Peyer's patch (tissue), 4 donors: ENCODE data around the gene ELF1. TPM values are rescaled to one million over a fixed set of nuclear protein-coding genes. Genes with fewer than 3 reads are reported as not detected.
A peak's percentile ranks its signal among the peaks of the same experiment; 100 is the strongest.

Experiments
- DNase-seq, 3 donors: peaks; one replicate each; pipeline ENCODE4 v3.0.0-alpha.2; 2017 to 2019
- H3K27ac ChIP-seq, 4 donors: fragments of 200-600 bp; sonication (generic); one replicate each; pipeline ENCODE4 v1.5.1; 2016 to 2019
- H3K27me3 ChIP-seq, 2 donors: fragments of 200-600 bp; sonication (generic); one replicate each; pipeline ENCODE4 v1.5.1; 2019
- H3K36me3 ChIP-seq, 3 donors: fragments of 200-600 bp; sonication (generic); one replicate each; pipeline ENCODE4 v1.5.1; 2016 to 2019
- H3K4me1 ChIP-seq, 4 donors: fragments of 200-600 bp; sonication (generic); one replicate each; pipeline ENCODE4 v1.5.1; 2016 to 2019
- H3K4me3 ChIP-seq, 4 donors: fragments of 200-600 bp; sonication (generic); 1 replicate in 3 of 4; 2 replicates in 1 of 4; pipeline ENCODE4 v1.5.1; 2016 to 2019; ENCODE audit warnings: mild to moderate bottlenecking in 1 of 4
- H3K9me3 ChIP-seq, 4 donors: fragments of 200-600 bp; sonication (generic); one replicate each; pipeline ENCODE4 v1.5.1; 2016 to 2019; ENCODE audit warnings: mild to moderate bottlenecking in 1 of 4
- POLR2A ChIP-seq, 2 donors: fragments of 450-650 bp; IDR thresholded peaks; one replicate each; pipeline ENCODE4 v1.5.1; 2017; ENCODE audit warnings: antibody characterized with exemption in 2 of 2, mild to moderate bottlenecking in 2 of 2, moderate library complexity in 2 of 2
- total RNA-seq, 4 donors: library from RNA; depleted of rRNA; stranded (reverse); fragments of >200 nt; gene quantifications; one replicate each; pipeline ENCODE4 v1.1.0, GENCODE V29; 2016
- TF ChIP-seq, protein P1 (sequence below), 6 experiments: fragments of 450-650 bp in 4 of 6; fragments of 200-600 bp in 2 of 6; sonication (generic) in 1 of 6; IDR thresholded peaks; one replicate each; pipeline ENCODE4 v1.5.1; 2017 to 2019; ENCODE audit warnings: antibody characterized with exemption in 6 of 6, mild to moderate bottlenecking in 3 of 6, moderate library complexity in 1 of 6

Gene ELF1
- total RNA-seq, 4 donors from 2014 or later = 77.7 to 145 (median 106) TPM

GRCh38 chr13:41034881-41035280, 15.8 kb upstream of the ELF1 start:
- Histone ChIP-seq H3K9me3 (no peaks in the 10 kb centered on the region), H3K4me1 (peaks cover 0 to 7% (median 0%) of the 10 kb centered on the region in 4 donors), H3K27me3 (no peaks in the 10 kb centered on the region), H3K36me3 (no peaks in the 10 kb centered on the region), H3K27ac (no peak overlapping the region), H3K4me3 (no peak overlapping the region)
- no peak for DNase-seq
- TF ChIP-seq POLR2A (IDR thresholded peaks at IDR 0.05) = no peak
- TF ChIP-seq, protein P1, sequence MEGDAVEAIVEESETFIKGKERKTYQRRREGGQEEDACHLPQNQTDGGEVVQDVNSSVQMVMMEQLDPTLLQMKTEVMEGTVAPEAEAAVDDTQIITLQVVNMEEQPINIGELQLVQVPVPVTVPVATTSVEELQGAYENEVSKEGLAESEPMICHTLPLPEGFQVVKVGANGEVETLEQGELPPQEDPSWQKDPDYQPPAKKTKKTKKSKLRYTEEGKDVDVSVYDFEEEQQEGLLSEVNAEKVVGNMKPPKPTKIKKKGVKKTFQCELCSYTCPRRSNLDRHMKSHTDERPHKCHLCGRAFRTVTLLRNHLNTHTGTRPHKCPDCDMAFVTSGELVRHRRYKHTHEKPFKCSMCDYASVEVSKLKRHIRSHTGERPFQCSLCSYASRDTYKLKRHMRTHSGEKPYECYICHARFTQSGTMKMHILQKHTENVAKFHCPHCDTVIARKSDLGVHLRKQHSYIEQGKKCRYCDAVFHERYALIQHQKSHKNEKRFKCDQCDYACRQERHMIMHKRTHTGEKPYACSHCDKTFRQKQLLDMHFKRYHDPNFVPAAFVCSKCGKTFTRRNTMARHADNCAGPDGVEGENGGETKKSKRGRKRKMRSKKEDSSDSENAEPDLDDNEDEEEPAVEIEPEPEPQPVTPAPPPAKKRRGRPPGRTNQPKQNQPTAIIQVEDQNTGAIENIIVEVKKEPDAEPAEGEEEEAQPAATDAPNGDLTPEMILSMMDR (IDR thresholded peaks at IDR 0.05) = no peak

DNA sequence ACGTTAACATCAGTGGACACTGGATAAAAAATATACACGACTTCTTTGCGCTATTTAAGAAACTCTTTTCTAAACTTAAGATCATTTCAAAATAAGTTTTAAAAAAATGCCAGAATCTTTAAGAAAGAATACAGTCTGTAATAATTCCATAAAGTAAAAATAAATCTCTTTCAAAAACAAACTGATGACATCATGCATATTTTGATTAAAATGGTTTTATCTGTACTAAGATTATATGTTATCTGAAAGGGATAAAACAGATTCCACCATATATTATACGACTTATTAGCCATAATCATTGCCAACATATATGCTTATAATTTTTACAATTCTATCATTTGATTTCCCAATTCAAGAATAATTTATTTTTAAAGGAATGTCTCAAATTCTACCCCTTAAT, 15.3 kb upstream of the ELF1 start:
- TF ChIP-seq, protein P1 (IDR thresholded peaks at IDR 0.05) = no peak
- TF ChIP-seq POLR2A (IDR thresholded peaks at IDR 0.05) = no peak
- H3K27me3 ChIP-seq = no peaks in the 10 kb centered on the region
- H3K36me3 ChIP-seq = no peaks in the 10 kb centered on the region
- H3K4me1 ChIP-seq = peaks cover 0 to 7% (median 0%) of the 10 kb centered on the region in 4 donors
- no peaks in the 10 kb centered on the region for H3K9me3 ChIP-seq
- no peak for DNase-seq
- H3K27ac ChIP-seq = no peak overlapping the region
- H3K4me3 ChIP-seq = no peak overlapping the region

- H3K27me3 ChIP-seq = no peaks in the 10 kb centered on the region
- H3K4me3 ChIP-seq = no peak overlapping the region
- no peaks in the 10 kb centered on the region for H3K9me3 ChIP-seq
- TF ChIP-seq, protein P1 (IDR thresholded peaks at IDR 0.05) = no peak
- no peak for TF ChIP-seq POLR2A (IDR thresholded peaks at IDR 0.05)
- no peaks in the 10 kb centered on the region for H3K36me3 ChIP-seq
- DNase-seq = no peak
- H3K27ac ChIP-seq = no peak overlapping the region
- peaks cover 0 to 7% (median 0%) of the 10 kb centered on the region in 4 donors for H3K4me1 ChIP-seq
Measured at GRCh38 chr13:41032691-41033376, 13.7 kb upstream of the ELF1 start.

DNA sequence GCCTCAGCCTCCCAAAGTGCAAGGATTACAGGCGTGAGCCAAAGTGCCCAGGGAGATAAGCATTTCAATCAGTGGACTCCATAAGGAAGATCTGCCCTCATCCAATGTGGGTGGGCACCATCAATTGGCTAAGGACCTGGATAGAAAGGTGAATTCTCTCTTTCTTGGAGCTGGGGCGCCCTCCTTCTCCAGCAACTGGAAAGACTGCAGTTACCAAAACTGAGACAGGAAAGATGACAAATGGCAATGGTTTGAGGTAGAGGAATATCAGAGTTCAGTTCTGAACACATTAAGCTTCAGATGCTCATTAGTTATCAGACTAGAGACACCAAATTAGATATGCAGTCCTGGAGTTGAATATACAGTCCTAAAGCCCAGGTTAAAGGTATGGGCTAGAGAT, 10.5 kb upstream of the ELF1 start:
- H3K27me3 ChIP-seq = no peaks in the 10 kb centered on the region
- no peaks in the 10 kb centered on the region for H3K4me1 ChIP-seq
- DNase-seq = no peak
- TF ChIP-seq, protein P1 (IDR thresholded peaks at IDR 0.05) = peak in 1 of 6 experiments; percentile 4
- no peak for TF ChIP-seq POLR2A (IDR thresholded peaks at IDR 0.05)
- no peak overlapping the region for H3K27ac ChIP-seq
- no peaks in the 10 kb centered on the region for H3K9me3 ChIP-seq
- no peak overlapping the region for H3K4me3 ChIP-seq
- H3K36me3 ChIP-seq = no peaks in the 10 kb centered on the region

DNA sequence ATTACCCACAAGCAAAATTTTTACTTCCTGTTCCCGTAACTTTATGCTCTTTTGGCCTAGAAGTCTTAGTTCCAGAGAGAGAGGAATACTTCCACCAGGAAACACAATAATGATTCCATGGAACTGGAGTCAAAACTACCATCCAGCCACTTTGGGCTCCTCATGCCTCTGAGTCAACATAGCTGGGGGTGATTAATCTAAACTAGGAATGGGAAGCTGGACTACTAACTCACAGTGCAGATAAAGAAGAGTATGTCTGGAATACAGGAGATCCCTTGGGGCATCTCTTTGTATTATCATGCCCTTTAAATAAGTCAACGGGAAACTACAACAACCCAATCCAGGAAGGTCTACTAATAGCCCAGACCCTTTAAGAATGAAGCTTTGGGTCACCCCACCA, 8.9 kb upstream of the ELF1 start:
- Histone ChIP-seq H3K9me3 (no peaks in the 10 kb centered on the region), H3K27ac (no peak overlapping the region), H3K36me3 (no peaks in the 10 kb centered on the region), H3K4me1 (no peaks in the 10 kb centered on the region), H3K27me3 (no peaks in the 10 kb centered on the region), H3K4me3 (no peak overlapping the region)
- DNase-seq = no peak
- no peak for TF ChIP-seq POLR2A (IDR thresholded peaks at IDR 0.05)
- TF ChIP-seq, protein P1 (IDR thresholded peaks at IDR 0.05) = no peak
